H1 (cell line): Measurements from ENCODE around the gene HACD3. TPM values are rescaled to one million over a fixed set of nuclear protein-coding genes. Genes with fewer than 3 reads are reported as not detected.

ENCODE experiments used
- CTCF ChIA-PET: fragments of 300-600 bp; sonication (Branson Sonifier 250); formaldehyde crosslinking; loops from one replicate; lab custom pipeline; 2021; ENCODE audit not compliant: partially characterized antibody; lab: Charles Lee
- POLR2A ChIA-PET: fragments of 300-600 bp; sonication (Branson Sonifier 250); formaldehyde crosslinking; loops from one replicate; lab custom pipeline; 2021; ENCODE audit warnings: inconsistent platforms; ENCODE audit not compliant: partially characterized antibody; lab: Charles Lee
- DNase-seq, 2 experiments: peaks; one replicate each; pipeline versions ENCODE4 v3.0.0 to v3.0.0-alpha.2; 2010 to 2022; ENCODE audit warnings: low spot score in 2 of 2, low read depth in 1 of 2, mixed read lengths in 1 of 2
- FAIRE-seq: peaks from 2 replicates; lab custom pipeline; 2011; peaks lifted over from hg19 to GRCh38; lab: Jason Lieb, UNC
- H2AFZ ChIP-seq: 2 replicates; pipeline ENCODE4 v1.8.1; 2012; ENCODE audit warnings: low read length, inconsistent platforms
- H2AK5ac ChIP-seq: 2 replicates; pipeline ENCODE4 v1.6.1; 2013; ENCODE audit warnings: low read depth, low read length
- H2BK120ac ChIP-seq: replicated peaks from 2 replicates; pipeline ENCODE3; 2013; ENCODE audit warnings: low read depth, low read length, inconsistent platforms
- H2BK12ac ChIP-seq: 2 replicates; pipeline ENCODE4 v1.6.1; 2013; ENCODE audit warnings: low read depth, low read length
- H2BK15ac ChIP-seq: 2 replicates; pipeline ENCODE4 v1.6.1; 2013; ENCODE audit warnings: low read length
- H2BK20ac ChIP-seq: 2 replicates; pipeline ENCODE4 v1.6.1; 2013; ENCODE audit warnings: low read length
- H2BK5ac ChIP-seq: 2 replicates; pipeline ENCODE4 v1.6.1; 2013; ENCODE audit warnings: low read depth, low read length
- H3K14ac ChIP-seq: 2 replicates; pipeline ENCODE4 v1.6.1; 2013; ENCODE audit warnings: inconsistent platforms; ENCODE audit not compliant: insufficient read length
- H3K18ac ChIP-seq: 2 replicates; pipeline ENCODE4 v1.6.1; 2013; ENCODE audit warnings: low read length; ENCODE audit errors: extremely low read depth
- H3K23ac ChIP-seq: 2 replicates; pipeline ENCODE4 v1.6.1; 2013; ENCODE audit warnings: inconsistent platforms; ENCODE audit not compliant: insufficient read length
- H3K23me2 ChIP-seq: 2 replicates; pipeline ENCODE4 v1.6.1; 2013; ENCODE audit warnings: low read depth, low read length
- H3K27ac ChIP-seq: 2 replicates; pipeline ENCODE4 v1.6.1; 2011; ENCODE audit warnings: low read depth, low read length, inconsistent platforms
- H3K27me3 ChIP-seq, 4 experiments: replicated peaks in 1 of 4; 1 replicate in 1 of 4; 2 replicates in 3 of 4; pipeline versions ENCODE4 v1.6.1 to v1.8.1; 2011 to 2013; ENCODE audit warnings: low read length in 3 of 4, mild to moderate bottlenecking in 3 of 4, inconsistent platforms in 2 of 4, mixed read lengths in 2 of 4, moderate library complexity in 1 of 4; ENCODE audit not compliant: control insufficient read depth in 3 of 4, insufficient read depth in 3 of 4; ENCODE audit errors: extremely low read depth in 1 of 4
- H3K36me3 ChIP-seq, 4 experiments: 2 replicates each; pipeline versions ENCODE4 v1.6.1 to v1.8.1; 2011 to 2013; ENCODE audit warnings: mild to moderate bottlenecking in 4 of 4, low read length in 3 of 4, moderate library complexity in 2 of 4, control low read depth in 1 of 4, inconsistent platforms in 1 of 4; ENCODE audit not compliant: insufficient read depth in 4 of 4, control insufficient read depth in 2 of 4
- H3K4ac ChIP-seq: replicated peaks from 2 replicates; pipeline ENCODE3; 2013; ENCODE audit warnings: low read length, low read depth, mixed read lengths, inconsistent platforms; ENCODE audit not compliant: insufficient read length
- H3K4me1 ChIP-seq, 4 experiments: replicated peaks in 1 of 4; 1 replicate in 1 of 4; 2 replicates in 3 of 4; pipeline versions ENCODE4 v1.6.1 to v1.8.1; 2011 to 2013; ENCODE audit warnings: low read length in 3 of 4, inconsistent platforms in 2 of 4, mixed read lengths in 1 of 4; ENCODE audit not compliant: insufficient read depth in 4 of 4, control insufficient read depth in 3 of 4
- H3K4me2 ChIP-seq, 2 experiments: 2 replicates each; pipeline versions ENCODE4 v1.6.1 to v1.8.1; 2011 to 2013; ENCODE audit warnings: low read depth in 2 of 2, low read length in 2 of 2, control low read depth in 1 of 2, inconsistent platforms in 1 of 2, mild to moderate bottlenecking in 1 of 2; ENCODE audit not compliant: insufficient read depth in 1 of 2
- H3K4me3 ChIP-seq, 4 experiments: fragments of 200-600, 300-600 bp in 1 of 4; sonication (generic), shearing (Covaris generic), sonication (Bioruptor Twin) in 1 of 4; 2 replicates each; pipeline versions ENCODE4 v1.5.1 to v1.8.1; 2011 to 2016; ENCODE audit warnings: low read length in 4 of 4, low read depth in 3 of 4, control low read depth in 2 of 4, inconsistent platforms in 2 of 4, mild to moderate bottlenecking in 2 of 4, mixed read lengths in 1 of 4, moderate library complexity in 1 of 4; ENCODE audit not compliant: insufficient read depth in 2 of 4; ENCODE audit errors: extremely low read depth in 1 of 4
- H3K56ac ChIP-seq: replicated peaks from 2 replicates; pipeline ENCODE3; 2013; ENCODE audit warnings: low read depth, mild to moderate bottlenecking, mixed read lengths, low read length, inconsistent platforms; ENCODE audit not compliant: insufficient read length
- H3K79me1 ChIP-seq: 2 replicates; pipeline ENCODE4 v1.6.1; 2013; ENCODE audit warnings: low read depth, low read length, control low read depth
- H3K79me2 ChIP-seq, 2 experiments: 2 replicates each; pipeline versions ENCODE4 v1.6.1 to v1.8.1; 2012 to 2013; ENCODE audit warnings: low read length in 2 of 2, mild to moderate bottlenecking in 2 of 2, inconsistent platforms in 1 of 2; ENCODE audit not compliant: insufficient read depth in 2 of 2, control insufficient read depth in 1 of 2
- H3K9ac ChIP-seq, 4 experiments: replicated peaks in 1 of 4; 1 replicate in 1 of 4; 2 replicates in 3 of 4; pipeline versions ENCODE4 v1.6.1 to v1.8.1; 2011 to 2013; ENCODE audit warnings: low read depth in 3 of 4, low read length in 3 of 4, control low read depth in 2 of 4, mild to moderate bottlenecking in 2 of 4, moderate library complexity in 2 of 4, inconsistent platforms in 1 of 4; ENCODE audit errors: extremely low read depth in 1 of 4
- H3K9me3 ChIP-seq, 2 experiments: 2 replicates each; pipeline versions ENCODE4 v1.6.1 to v1.8.1; 2012 to 2013; ENCODE audit warnings: mild to moderate bottlenecking in 2 of 2, moderate library complexity in 2 of 2, control low read depth in 1 of 2, inconsistent platforms in 1 of 2, low read depth in 1 of 2, low read length in 1 of 2, mixed read lengths in 1 of 2; ENCODE audit not compliant: insufficient read depth in 2 of 2
- H4K20me1 ChIP-seq, 2 experiments: replicated peaks in 1 of 2; 2 replicates each; pipeline versions ENCODE3 to v1.8.1; 2011 to 2013; ENCODE audit warnings: inconsistent platforms in 2 of 2, low read length in 2 of 2, mild to moderate bottlenecking in 1 of 2; ENCODE audit not compliant: insufficient read depth in 2 of 2, control insufficient read depth in 1 of 2
- H4K5ac ChIP-seq: 2 replicates; pipeline ENCODE4 v1.6.1; 2013; ENCODE audit warnings: low read length, low read depth, mixed read lengths, inconsistent platforms; ENCODE audit not compliant: insufficient read length
- H4K8ac ChIP-seq: 2 replicates; pipeline ENCODE4 v1.8.0; 2013; ENCODE audit warnings: mild to moderate bottlenecking, moderate library complexity, low read length, inconsistent platforms; ENCODE audit not compliant: insufficient read depth; ENCODE audit errors: extremely low read depth
- H4K91ac ChIP-seq: replicated peaks from 2 replicates; pipeline ENCODE3; 2013; ENCODE audit warnings: low read length, mixed read lengths, inconsistent platforms; ENCODE audit not compliant: insufficient read length
- CHD2 ChIP-seq: IDR thresholded peaks from 2 replicates; pipeline ENCODE4 v1.6.1; 2012; ENCODE audit warnings: low read length, improper control_type of control experiment
- RAD21 ChIP-seq, 2 experiments: IDR thresholded peaks in 1 of 2; conservative IDR thresholded peaks in 1 of 2; 2 replicates each; pipeline ENCODE4 v1.6.1; 2011; ENCODE audit warnings: low read depth in 2 of 2, low read length in 2 of 2, improper control_type of control experiment in 1 of 2, inconsistent platforms in 1 of 2, mild to moderate bottlenecking in 1 of 2, moderate library complexity in 1 of 2
- WGBS, 2 experiments: shearing (Covaris generic) in 1 of 2; methylation state at CpG; one replicate each; pipeline versions ENCODE4 v1.1.6 to v1.1.7; 2013 to 2015; ENCODE audit warnings: low lambda C conversion rate in 2 of 2, mixed read lengths in 2 of 2, inconsistent platforms in 1 of 2, low coverage in 1 of 2, missing lambda C conversion rate in 1 of 2; ENCODE audit not compliant: insufficient replicate concordance in 2 of 2, insufficient coverage in 1 of 2, insufficient read length in 1 of 2; ENCODE audit errors: extremely low coverage in 1 of 2, missing lambda C conversion rate in 1 of 2; 5-methylcytosine and 5-hydroxymethylcytosine counted together
- polyA plus RNA-seq, 7 experiments: library from polyadenylated mRNA; depleted of rRNA in 3 of 7; stranded (reverse) in 5 of 7; unstranded in 2 of 7; fragments of >200 nt in 5 of 7; fragments of 200-250 nt in 2 of 7; gene quantifications; 1 replicate in 5 of 7; 2 replicates in 1 of 7; 4 replicates in 1 of 7; pipeline versions ENCODE4 v1.2.1 to v1.2.3, GENCODE V29; 2011 to 2013; ENCODE audit warnings: missing spikeins in 2 of 7, mixed read lengths in 2 of 7
- total RNA-seq: library from RNA; stranded (reverse); fragmentation: NEBNext Ultra II Directional; extraction: Animal tissue kit (Norgen Biotek cat#: 25700); gene quantifications from 2 replicates; pipeline ENCODE4 v1.2.1, GENCODE V29; 2021

HACD3 gene
- total and polyA plus RNA-seq, 2 of the 8 experiments (the other 6 are each of a cell fraction or from before 2014, with no cell fraction given), result 78.8 to 120 TPM

DNA sequence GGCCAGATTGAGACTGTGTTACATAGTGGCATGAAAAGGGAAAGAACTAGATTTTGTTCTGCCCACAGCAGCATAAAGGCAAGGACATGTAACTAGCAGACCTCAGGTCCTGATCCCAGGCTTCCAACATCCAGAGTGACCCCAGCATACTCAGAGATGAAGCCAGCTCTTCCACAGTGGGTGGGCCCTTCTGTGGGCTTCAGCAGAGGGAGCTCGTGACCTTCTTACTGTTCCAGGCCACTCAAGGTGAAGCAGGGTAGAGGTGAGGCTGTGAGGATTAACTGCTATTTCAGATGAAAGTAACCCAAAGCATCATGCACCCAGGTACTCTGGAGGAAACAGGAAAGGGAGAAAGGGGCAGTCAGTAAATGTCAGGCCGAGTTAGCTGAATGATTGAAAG lies 90.6 kb downstream of the HACD3 start:
- DNase-seq (no peak), FAIRE-seq (no peak)
- no peaks in the 10 kb centered on the region for H3K27me3 ChIP-seq
- CTCF ChIA-PET, result interaction anchor here (1.7 kb wide), 2 partner anchors 18 to 25 kb away, joined by 5 to 7 read pairs; no protein-coding TSS in a partner anchor
- H2BK15ac ChIP-seq, result no peak overlapping the region
- H3K56ac ChIP-seq, result no peak overlapping the region
- H3K36me3 ChIP-seq, result no peaks in the 10 kb centered on the region
- H2BK5ac ChIP-seq, result no peak overlapping the region
- H3K14ac ChIP-seq, result no peak overlapping the region
- H3K4me2 ChIP-seq, result no peak overlapping the region
- H2BK20ac ChIP-seq, result no peak overlapping the region
- no peak overlapping the region for H2BK12ac ChIP-seq
- H2AFZ ChIP-seq, result no peak overlapping the region
- no peaks in the 10 kb centered on the region for H4K20me1 ChIP-seq
- H3K9ac ChIP-seq, result no peak overlapping the region
- no peak overlapping the region for H2BK120ac ChIP-seq
- no peak overlapping the region for H3K4ac ChIP-seq
- peaks cover 0 to 4% (median 2%) of the 10 kb centered on the region in 4 experiments; a peak in 3 of 7 replicates for H3K4me1 ChIP-seq
- H3K4me3 ChIP-seq, result no peak overlapping the region
- H3K23me2 ChIP-seq, result no peaks in the 10 kb centered on the region
- H2AK5ac ChIP-seq, result no peak overlapping the region
- 90% methylated on average over 2 of the region's 2 CpGs; no CpG with 5 or more reads in 1 of the 2 experiments for WGBS, 2 experiments
- no peak overlapping the region for H4K8ac ChIP-seq
- no peaks in the 10 kb centered on the region for H3K79me2 ChIP-seq
- TF ChIP-seq RAD21 (IDR thresholded peaks at IDR 0.05 in 1 of 2, conservative IDR thresholded peaks at IDR 0.05 in 1 of 2; ENCODE audit: low read depth in 2 of 2, low read length in 2 of 2) (peak in 1 of 2 experiments; percentile 16; a peak in 1 of 4 replicates), CHD2 (no peak)
- TF ChIP-seq, all 59 proteins: peak for 1
- no peak overlapping the region for H3K18ac ChIP-seq
- POLR2A ChIA-PET, result interaction anchor here (3.2 kb wide), 1 partner anchor 9 kb away, joined by 25 read pairs; the partner anchor contains the start of gene INTS14
- no peak overlapping the region for H4K5ac ChIP-seq
- H3K9me3 ChIP-seq, result no peaks in the 10 kb centered on the region
- H3K79me1 ChIP-seq, result no peaks in the 10 kb centered on the region
- no peak overlapping the region for H3K23ac ChIP-seq
- no peak overlapping the region for H4K91ac ChIP-seq
- H3K27ac ChIP-seq, result no peak overlapping the region
